Measurements from ENCODE around the gene TRABD2B.

The TRABD2B gene

DNA sequence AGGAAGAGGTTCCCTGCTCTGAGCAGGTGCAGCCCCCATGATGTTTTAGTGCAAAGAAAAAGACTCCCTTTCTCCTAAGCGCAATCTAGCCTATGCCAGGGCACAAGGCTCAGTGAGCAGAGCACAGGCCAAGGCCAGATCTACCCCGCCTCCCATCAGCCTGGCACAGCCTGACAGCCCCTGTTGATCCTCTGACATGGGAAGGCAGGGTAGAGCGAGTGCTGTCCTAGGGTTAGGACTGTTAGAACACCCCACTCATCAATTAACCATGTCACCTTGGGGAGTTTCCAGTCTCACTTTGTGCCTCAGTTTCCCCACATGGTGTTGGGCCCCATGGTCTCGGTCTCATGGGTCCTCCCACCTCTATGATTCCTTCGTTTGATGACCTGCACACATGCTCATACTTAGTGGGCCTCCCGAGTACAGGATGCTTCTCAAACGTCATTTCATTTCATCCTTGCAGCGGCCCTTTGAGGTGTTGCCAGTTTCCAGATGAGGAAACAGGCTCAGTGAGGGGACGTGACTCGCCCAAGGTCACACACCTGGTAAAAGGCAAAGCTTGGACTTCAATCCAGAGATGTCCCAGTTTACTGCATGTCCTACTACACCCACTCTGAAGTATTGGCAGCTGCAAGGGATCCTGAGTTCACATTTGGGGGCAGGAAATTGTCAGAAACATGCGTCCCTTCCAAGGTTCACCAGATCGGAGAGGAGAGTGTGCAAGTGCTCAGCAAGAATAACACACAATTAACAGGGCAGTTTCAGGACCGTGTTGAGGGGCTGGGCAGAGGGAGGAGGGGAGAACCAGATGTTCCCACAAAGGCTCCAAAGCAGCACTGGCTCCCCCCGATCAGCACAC is 213.3 kb downstream of the TRABD2B start:
- Histone ChIP-seq H3K4me1 (ENCODE audit: control insufficient read depth, insufficient read depth, low read length) (peaks cover 24% of the 10 kb centered on the region), H3K27ac (ENCODE audit: low read length) (no peak overlapping the region)

DNA sequence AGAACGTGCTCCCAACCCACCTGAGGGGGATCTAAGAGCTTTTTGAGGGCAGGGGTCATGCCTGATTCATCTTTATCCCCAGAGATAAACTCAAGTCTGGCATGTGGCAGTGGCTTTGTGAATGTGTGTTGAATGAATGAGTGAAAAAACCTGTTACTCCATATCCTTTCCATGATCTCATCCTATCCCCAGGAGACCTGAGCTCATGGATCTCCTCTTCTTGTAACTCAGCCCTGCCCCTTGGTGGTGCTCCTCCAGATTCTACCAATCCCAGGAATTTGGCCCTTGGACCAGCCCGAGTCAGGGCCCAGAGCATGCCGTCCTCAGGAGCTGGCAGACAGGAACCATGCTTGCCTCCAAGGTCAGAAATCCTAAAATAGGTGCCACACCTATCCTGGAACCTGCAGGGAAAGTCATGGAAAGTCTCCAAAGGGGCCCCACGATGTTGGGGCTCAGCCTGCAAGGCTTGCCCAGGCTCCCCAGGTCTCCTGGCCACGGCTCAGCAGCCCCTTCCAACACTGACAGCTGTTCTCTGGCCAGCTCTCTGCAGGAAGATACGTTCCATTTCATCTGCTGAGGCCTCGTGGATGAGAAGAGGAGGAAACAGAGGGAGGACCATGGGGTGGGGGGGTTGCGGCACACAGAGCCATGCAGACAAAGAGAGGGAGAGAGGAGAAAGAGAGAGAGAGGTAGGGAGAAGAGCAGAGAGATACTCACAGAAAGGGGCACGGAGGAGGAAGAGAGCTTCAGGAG is 214.6 kb downstream of the TRABD2B start:
- H3K27ac ChIP-seq (ENCODE audit: low read length): no peak overlapping the region
- no peaks in the 10 kb centered on the region for H3K9me3 ChIP-seq (ENCODE audit: control insufficient read depth in 2 of 2, low read length in 2 of 2)
- H3K9ac ChIP-seq (ENCODE audit: low read length in 2 of 2): no peak overlapping the region
- H3K36me3 ChIP-seq (ENCODE audit: control insufficient read depth in 2 of 2, insufficient read depth in 2 of 2, low read length in 2 of 2): no peaks in the 10 kb centered on the region
- no peak overlapping the region for H3K4me3 ChIP-seq (ENCODE audit: low read length in 2 of 2)
- peaks cover 24% of the 10 kb centered on the region for H3K4me1 ChIP-seq (ENCODE audit: control insufficient read depth, insufficient read depth, low read length)
- H3K27me3 ChIP-seq (ENCODE audit: control insufficient read depth in 1 of 2, insufficient read depth in 2 of 2, low read length in 2 of 2): peaks cover 0 to 4% of the 10 kb centered on the region in 2 donors

More for the DNA sequence above, 213.3 kb downstream of the TRABD2B start:
- no peak overlapping the region for H3K4me3 ChIP-seq (ENCODE audit: low read length in 2 of 2)
- peaks cover 0 to 4% of the 10 kb centered on the region in 2 donors for H3K27me3 ChIP-seq (ENCODE audit: control insufficient read depth in 1 of 2, insufficient read depth in 2 of 2, low read length in 2 of 2)
- no peaks in the 10 kb centered on the region for H3K36me3 ChIP-seq (ENCODE audit: control insufficient read depth in 2 of 2, insufficient read depth in 2 of 2, low read length in 2 of 2)
- H3K9ac ChIP-seq (ENCODE audit: low read length in 2 of 2): no peak overlapping the region
- no peaks in the 10 kb centered on the region for H3K9me3 ChIP-seq (ENCODE audit: control insufficient read depth in 2 of 2, low read length in 2 of 2)

DNA sequence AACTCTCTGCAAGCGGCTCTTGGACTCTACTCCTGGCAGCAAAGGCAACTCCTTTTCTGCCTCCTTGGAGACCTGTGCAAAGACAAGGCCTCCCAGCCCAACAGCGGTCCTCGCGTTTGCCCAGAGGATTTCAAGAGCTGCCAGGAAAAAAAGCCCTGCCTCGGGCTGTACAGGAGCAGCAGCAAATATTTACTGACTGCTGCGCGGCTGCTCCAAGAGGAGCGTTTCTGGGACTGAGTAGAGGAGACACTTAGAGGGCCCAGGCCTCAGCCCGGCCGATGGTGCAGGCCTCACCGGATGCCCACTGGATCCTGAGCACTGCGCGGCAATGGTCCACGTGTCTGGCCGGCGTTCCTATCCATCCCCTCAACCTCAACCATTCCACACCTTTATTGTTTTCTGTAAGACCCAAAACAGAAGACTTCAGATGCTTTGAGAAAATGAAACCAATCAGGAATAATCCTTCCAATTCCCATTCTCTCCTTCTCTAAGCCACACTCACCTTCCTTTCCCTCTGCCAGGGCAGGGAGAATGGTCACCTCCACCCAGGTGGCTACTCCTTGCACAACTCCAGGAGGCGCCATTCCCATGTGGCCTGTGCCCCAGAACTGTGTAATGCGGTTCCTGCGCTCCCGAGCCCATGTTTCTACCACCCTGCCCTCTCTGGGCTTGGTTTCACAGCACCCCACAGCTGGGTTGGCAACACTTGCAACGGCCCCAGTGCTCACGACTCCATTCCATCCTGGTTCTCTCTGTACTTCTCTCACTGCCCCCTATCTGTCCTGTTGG is 215.8 kb downstream of the TRABD2B start:
- no peaks in the 10 kb centered on the region for H3K36me3 ChIP-seq (ENCODE audit: control insufficient read depth in 2 of 2, insufficient read depth in 2 of 2, low read length in 2 of 2)
- peaks cover 22% of the 10 kb centered on the region for H3K4me1 ChIP-seq (ENCODE audit: control insufficient read depth, insufficient read depth, low read length)
- H3K9ac ChIP-seq (ENCODE audit: low read length in 2 of 2): no peak overlapping the region
- no peaks in the 10 kb centered on the region for H3K9me3 ChIP-seq (ENCODE audit: control insufficient read depth in 2 of 2, low read length in 2 of 2)
- no peak overlapping the region for H3K4me3 ChIP-seq (ENCODE audit: low read length in 2 of 2)
- H3K27me3 ChIP-seq (ENCODE audit: control insufficient read depth in 1 of 2, insufficient read depth in 2 of 2, low read length in 2 of 2): peaks cover 0 to 4% of the 10 kb centered on the region in 2 donors
- no peak overlapping the region for H3K27ac ChIP-seq (ENCODE audit: low read length)

DNA sequence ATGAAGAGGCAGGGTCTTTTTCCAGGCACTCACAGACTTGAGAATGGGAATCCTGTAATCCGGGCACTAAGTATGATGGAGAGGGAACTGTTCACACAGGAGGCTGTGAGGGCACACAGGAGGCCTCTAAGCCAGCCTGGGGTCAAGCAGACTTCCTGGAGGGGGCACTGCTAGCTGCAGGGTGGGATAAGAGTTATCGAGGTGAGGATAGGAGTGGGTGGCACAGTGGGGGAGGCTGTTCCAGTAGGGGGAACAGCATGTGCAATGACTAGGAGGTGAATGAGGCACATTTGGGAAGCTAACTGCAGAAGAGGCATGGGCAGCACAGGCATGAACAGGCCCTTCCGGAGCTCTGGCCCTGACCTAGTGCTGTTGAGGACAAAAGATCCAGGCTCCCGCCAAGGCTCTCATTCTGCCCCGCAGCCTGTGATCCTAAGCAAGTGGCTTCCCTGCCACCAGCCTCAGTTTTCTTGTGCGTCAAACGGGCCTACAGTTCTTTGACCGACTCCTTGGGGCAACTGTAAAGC is 216.7 kb downstream of the TRABD2B start:
- no peak overlapping the region for H3K9ac ChIP-seq (ENCODE audit: low read length in 2 of 2)
- no peak overlapping the region for H3K4me3 ChIP-seq (ENCODE audit: low read length in 2 of 2)
- no peak overlapping the region for H3K27ac ChIP-seq (ENCODE audit: low read length)
- H3K4me1 ChIP-seq (ENCODE audit: control insufficient read depth, insufficient read depth, low read length): peaks cover 22% of the 10 kb centered on the region
- H3K27me3 ChIP-seq (ENCODE audit: control insufficient read depth in 1 of 2, insufficient read depth in 2 of 2, low read length in 2 of 2): peaks cover 0 to 4% of the 10 kb centered on the region in 2 donors
- no peaks in the 10 kb centered on the region for H3K9me3 ChIP-seq (ENCODE audit: control insufficient read depth in 2 of 2, low read length in 2 of 2)
- H3K36me3 ChIP-seq (ENCODE audit: control insufficient read depth in 2 of 2, insufficient read depth in 2 of 2, low read length in 2 of 2): no peaks in the 10 kb centered on the region

DNA sequence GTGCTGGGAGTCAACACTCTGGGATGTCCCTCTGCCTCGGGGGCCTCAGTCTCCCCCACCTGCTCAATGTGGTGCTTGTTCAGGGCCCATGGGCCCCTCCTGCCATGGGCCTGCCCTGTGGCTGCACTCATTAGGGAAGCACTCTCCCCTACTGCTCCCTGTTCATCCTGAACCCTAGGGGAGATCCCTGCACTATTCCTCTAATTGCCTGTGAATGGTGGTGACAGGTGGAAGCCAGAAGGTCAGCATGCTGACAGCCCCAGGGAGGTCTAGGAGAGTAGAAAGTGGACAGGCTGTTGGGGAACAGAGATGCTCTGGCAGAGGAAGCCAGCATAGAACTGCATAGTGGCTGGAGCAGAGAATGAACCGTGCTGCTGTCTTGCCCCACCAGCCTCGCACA is 217.6 kb downstream of the TRABD2B start:
- H3K9ac ChIP-seq (ENCODE audit: low read length in 2 of 2): no peak overlapping the region
- H3K4me1 ChIP-seq (ENCODE audit: control insufficient read depth, insufficient read depth, low read length): peaks cover 16% of the 10 kb centered on the region
- H3K27ac ChIP-seq (ENCODE audit: low read length): no peak overlapping the region
- no peaks in the 10 kb centered on the region for H3K36me3 ChIP-seq (ENCODE audit: control insufficient read depth in 2 of 2, insufficient read depth in 2 of 2, low read length in 2 of 2)
- no peaks in the 10 kb centered on the region for H3K9me3 ChIP-seq (ENCODE audit: control insufficient read depth in 2 of 2, low read length in 2 of 2)
- H3K27me3 ChIP-seq (ENCODE audit: control insufficient read depth in 1 of 2, insufficient read depth in 2 of 2, low read length in 2 of 2): peaks cover 0 to 6% of the 10 kb centered on the region in 2 donors
- H3K4me3 ChIP-seq (ENCODE audit: low read length in 2 of 2): no peak overlapping the region

DNA sequence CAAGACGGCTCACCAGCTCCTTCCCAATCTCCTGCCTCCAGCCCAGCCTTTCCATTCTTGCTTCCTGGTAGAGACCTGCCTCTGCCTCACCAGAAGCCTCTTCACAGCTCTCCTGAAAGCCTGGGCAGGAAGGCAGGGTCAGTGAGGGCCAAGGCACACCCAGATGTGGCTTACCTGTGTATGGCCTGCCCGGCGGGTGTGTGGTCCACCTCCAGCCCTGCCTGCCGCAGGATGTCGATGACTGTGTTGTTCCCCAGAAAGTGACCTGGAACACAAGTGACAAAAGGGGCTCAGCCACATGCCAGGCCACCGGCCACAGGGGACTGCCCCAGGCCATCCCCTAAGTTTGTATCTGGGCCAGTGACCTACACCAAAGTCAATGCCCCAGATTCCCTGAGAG is 218.9 kb downstream of the TRABD2B start:
- peaks cover 11% of the 10 kb centered on the region for H3K4me1 ChIP-seq (ENCODE audit: control insufficient read depth, insufficient read depth, low read length)
- H3K9ac ChIP-seq (ENCODE audit: low read length in 2 of 2): no peak overlapping the region
- H3K4me3 ChIP-seq (ENCODE audit: low read length in 2 of 2): no peak overlapping the region
- H3K27me3 ChIP-seq (ENCODE audit: control insufficient read depth in 1 of 2, insufficient read depth in 2 of 2, low read length in 2 of 2): peaks cover 0 to 3% of the 10 kb centered on the region in 2 donors
- H3K27ac ChIP-seq (ENCODE audit: low read length): no peak overlapping the region
- no peaks in the 10 kb centered on the region for H3K9me3 ChIP-seq (ENCODE audit: control insufficient read depth in 2 of 2, low read length in 2 of 2)
- no peaks in the 10 kb centered on the region for H3K36me3 ChIP-seq (ENCODE audit: control insufficient read depth in 2 of 2, insufficient read depth in 2 of 2, low read length in 2 of 2)

DNA sequence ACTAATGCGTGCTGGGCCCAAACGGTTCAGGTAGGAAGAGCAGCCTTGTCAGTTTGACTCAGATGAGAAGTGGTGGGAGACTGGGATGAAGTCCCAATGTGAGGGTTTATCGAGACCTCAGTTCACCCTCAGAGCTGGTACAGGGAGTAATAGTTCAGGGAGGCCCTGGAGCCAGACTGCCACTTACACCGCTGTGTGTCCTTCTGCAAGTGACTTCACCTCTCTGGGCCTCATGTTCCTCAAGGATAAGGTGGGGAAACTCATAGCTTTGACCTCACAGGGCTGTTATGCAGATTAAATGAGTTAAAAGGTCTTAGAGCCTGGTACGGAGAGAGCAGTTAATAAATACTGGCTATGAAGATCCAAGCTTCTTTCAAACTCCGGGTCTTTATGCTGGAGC is 219.9 kb downstream of the TRABD2B start:
- Histone ChIP-seq H3K9ac (ENCODE audit: low read length in 2 of 2) (no peak overlapping the region), H3K36me3 (ENCODE audit: control insufficient read depth in 2 of 2, insufficient read depth in 2 of 2, low read length in 2 of 2) (no peaks in the 10 kb centered on the region), H3K9me3 (ENCODE audit: control insufficient read depth in 2 of 2, low read length in 2 of 2) (no peaks in the 10 kb centered on the region), H3K27ac (ENCODE audit: low read length) (no peak overlapping the region), H3K4me3 (ENCODE audit: low read length in 2 of 2) (no peak overlapping the region), H3K4me1 (ENCODE audit: control insufficient read depth, insufficient read depth, low read length) (peaks cover 8% of the 10 kb centered on the region), H3K27me3 (ENCODE audit: control insufficient read depth in 1 of 2, insufficient read depth in 2 of 2, low read length in 2 of 2) (peaks cover 0 to 3% of the 10 kb centered on the region in 2 donors)

DNA sequence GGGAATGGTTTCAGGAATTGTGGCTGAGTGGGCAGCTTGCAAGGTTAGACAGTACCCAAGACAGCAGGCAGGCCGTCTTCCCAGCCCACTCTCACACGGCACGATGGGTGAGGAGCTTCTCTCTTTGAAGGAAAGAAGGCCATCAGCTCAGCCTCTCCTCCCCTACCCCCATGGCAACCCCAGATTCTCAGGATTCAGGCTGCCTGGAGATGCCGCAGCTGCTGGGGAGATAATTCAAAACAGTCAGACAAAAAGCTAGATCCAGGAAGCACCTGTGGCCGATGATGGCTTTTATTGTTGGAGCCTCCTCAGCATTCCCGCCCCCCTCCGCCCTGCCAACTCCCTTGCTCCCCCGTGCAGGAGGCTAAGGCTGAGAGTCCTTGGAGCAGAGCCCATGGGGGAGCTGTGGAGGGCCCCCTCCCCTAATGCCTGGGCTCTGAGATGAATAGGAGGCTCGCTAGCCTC is 220.5 kb downstream of the TRABD2B start:
- H3K4me1 ChIP-seq (ENCODE audit: control insufficient read depth, insufficient read depth, low read length): peaks cover 5% of the 10 kb centered on the region
- peaks cover 0 to 3% of the 10 kb centered on the region in 2 donors for H3K27me3 ChIP-seq (ENCODE audit: control insufficient read depth in 1 of 2, insufficient read depth in 2 of 2, low read length in 2 of 2)
- H3K27ac ChIP-seq (ENCODE audit: low read length): no peak overlapping the region
- no peaks in the 10 kb centered on the region for H3K36me3 ChIP-seq (ENCODE audit: control insufficient read depth in 2 of 2, insufficient read depth in 2 of 2, low read length in 2 of 2)
- no peaks in the 10 kb centered on the region for H3K9me3 ChIP-seq (ENCODE audit: control insufficient read depth in 2 of 2, low read length in 2 of 2)
- no peak overlapping the region for H3K9ac ChIP-seq (ENCODE audit: low read length in 2 of 2)
- no peak overlapping the region for H3K4me3 ChIP-seq (ENCODE audit: low read length in 2 of 2)

DNA sequence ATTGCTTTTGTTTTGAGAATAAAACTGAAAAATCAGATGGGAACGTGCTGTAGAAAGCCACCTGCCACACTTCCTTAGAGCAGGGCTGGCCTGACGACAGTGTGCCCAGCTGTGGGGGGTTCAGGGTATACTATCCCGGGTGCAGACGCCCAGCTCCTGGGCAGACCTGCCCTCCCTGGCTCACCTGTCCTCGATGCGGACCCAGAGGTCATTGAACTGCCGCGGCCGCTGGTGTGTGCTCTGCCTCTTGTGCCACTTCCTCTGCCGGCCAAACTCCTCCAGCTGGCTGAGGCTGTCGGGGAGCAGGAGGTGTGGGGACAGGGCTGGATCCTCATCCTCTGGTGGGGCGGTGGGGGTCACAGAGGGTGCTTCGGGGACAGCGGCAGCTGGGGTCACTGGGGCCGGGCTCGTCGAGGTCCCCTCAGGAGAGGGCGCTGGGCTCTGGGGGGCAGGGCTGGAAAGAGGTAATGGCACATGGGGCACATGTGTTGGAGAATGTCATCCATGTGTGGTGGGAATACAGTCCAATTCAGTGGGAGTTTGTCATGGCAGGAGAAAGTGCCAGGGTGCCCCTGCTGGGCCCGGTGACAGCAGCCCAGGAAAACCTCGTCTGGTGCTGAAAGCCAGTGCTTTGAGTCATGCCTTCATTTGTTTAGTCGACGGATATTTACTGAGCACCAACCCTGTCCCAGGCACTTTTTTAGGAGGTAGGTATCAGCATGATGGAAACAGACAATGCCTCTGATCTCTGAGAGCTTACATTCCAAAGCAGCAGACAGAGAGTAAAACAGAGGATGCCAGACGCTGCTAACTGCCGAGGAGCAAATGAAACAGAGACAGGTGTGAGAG is 222.0 kb downstream of the TRABD2B start:
- H3K4me3 ChIP-seq (ENCODE audit: low read length in 2 of 2): no peak overlapping the region
- no peak overlapping the region for H3K27ac ChIP-seq (ENCODE audit: low read length)
- H3K27me3 ChIP-seq (ENCODE audit: control insufficient read depth in 1 of 2, insufficient read depth in 2 of 2, low read length in 2 of 2): peaks cover 0 to 3% of the 10 kb centered on the region in 2 donors
- peaks cover 3% of the 10 kb centered on the region for H3K4me1 ChIP-seq (ENCODE audit: control insufficient read depth, insufficient read depth, low read length)
- no peaks in the 10 kb centered on the region for H3K36me3 ChIP-seq (ENCODE audit: control insufficient read depth in 2 of 2, insufficient read depth in 2 of 2, low read length in 2 of 2)
- H3K9ac ChIP-seq (ENCODE audit: low read length in 2 of 2): no peak overlapping the region
- H3K9me3 ChIP-seq (ENCODE audit: control insufficient read depth in 2 of 2, low read length in 2 of 2): no peaks in the 10 kb centered on the region
